ENCODE data around the gene VPS72. TPM values are rescaled to one million over a fixed set of nuclear protein-coding genes. Genes with fewer than 3 reads are reported as not detected.
A peak's percentile ranks its signal among the peaks of the same experiment; 100 is the strongest.
"Not testable (repeated sequence)": the region's sequence is repeated elsewhere in the genome, so short reads cannot be mapped to it uniquely, and the experiment has no call there.

The VPS72 gene
- total RNA-seq, 1 donor from 2014 or later, result 42.1 TPM

GRCh38 chr1:151188667-151189066 lies 1.3 kb downstream of the VPS72 start:
- not testable (repeated sequence) for DNase-seq (ENCODE audit: low read depth in 2 of 2)

- no peak for DNase-seq (ENCODE audit: low read depth in 2 of 2)
These were observed 2.8 kb downstream of the VPS72 start for GRCh38 chr1:151187205-151187604.

- DNase-seq (ENCODE audit: low read depth in 2 of 2), result no peak
These were observed 5.8 kb downstream of the VPS72 start for GRCh38 chr1:151184211-151184610.

- no peak for DNase-seq (ENCODE audit: low read depth in 2 of 2)
These were observed 13.4 kb downstream of the VPS72 start for GRCh38 chr1:151176514-151177045.

DNA sequence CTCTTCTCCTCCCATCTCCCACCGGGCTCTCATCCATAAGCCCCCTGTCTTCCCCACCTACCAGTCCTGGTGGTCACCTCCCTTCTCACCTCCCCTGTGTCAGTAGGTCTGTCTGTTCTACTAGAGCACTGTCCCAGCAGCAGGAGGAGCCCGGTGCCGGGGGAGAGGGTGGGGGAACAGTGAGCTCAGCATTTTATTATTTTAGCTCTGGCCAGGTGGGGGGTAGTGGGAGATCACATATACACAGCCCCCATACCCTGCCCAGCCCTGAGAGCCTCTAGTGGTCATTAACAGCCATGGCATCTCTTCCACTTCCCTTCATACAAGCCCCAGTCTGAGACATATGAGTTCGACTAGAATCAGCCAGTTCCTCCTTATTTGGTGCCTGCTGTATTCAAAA lies 14.1 kb downstream of the VPS72 start, which contains the start of gene TMOD4:
Gene TMOD4 (minus strand): TSS at position 119 of the 400 bp plus-strand sequence. CDS start 1,106 bp downstream, outside the sequence.
- peak in 1 of 2 donors; percentile 45 for DNase-seq (ENCODE audit: low read depth in 2 of 2)

DNA sequence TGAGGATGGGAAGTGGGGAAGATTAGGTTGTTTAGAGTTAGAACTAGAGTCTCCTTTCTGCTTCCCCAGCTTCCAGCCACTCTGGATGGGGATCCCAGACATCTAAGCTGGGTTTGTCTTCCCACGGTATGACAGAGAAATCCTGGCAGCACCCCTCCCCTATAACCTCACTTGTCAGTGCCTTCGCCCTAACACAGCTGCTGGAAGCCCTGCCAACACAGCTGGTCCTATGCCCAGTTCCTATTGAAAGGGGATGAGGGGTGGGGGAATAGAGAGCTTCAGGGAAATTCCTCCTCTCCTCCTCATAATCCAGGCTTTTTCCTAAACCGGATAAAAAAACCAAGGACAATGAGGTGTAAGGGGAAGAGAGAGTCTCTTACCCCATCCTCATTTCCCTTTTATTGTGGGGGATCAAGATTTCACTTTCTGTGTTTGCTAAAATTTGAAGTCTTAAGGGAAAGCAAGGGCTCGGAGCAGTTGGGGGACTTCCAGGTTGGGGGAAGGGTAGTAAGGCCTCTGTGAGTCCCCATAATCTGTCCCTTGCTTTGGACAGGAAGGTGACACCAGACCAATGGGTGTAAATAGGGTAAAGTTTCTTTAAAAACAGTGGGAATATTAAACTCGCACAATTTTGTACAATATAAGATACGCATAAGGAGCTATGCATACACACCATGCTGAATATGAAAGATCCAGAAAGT lies 14.8 kb downstream of the VPS72 start:
- DNase-seq (ENCODE audit: low read depth in 2 of 2), result peak in 1 of 2 donors; percentile 39

DNA sequence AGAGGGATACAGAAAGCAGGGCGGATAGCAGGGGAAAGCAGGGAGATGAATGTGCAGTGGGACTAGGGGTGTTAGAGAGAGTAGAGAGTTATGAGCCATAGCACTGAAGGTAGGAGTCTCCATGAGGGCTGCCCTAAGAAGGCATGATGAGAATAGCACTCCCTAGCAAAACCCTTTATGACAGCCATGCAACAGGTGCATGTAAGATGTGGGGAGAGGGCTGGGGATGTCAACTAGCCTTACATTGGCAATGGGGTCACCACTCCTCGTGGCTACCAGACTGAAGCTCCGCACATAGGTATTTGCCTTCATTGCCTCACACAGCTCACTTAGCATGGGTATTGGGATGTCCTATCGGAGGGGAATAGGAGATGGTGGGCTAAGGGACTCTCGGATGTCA lies 18.8 kb downstream of the VPS72 start:
- DNase-seq (ENCODE audit: low read depth in 2 of 2), result no peak

DNA sequence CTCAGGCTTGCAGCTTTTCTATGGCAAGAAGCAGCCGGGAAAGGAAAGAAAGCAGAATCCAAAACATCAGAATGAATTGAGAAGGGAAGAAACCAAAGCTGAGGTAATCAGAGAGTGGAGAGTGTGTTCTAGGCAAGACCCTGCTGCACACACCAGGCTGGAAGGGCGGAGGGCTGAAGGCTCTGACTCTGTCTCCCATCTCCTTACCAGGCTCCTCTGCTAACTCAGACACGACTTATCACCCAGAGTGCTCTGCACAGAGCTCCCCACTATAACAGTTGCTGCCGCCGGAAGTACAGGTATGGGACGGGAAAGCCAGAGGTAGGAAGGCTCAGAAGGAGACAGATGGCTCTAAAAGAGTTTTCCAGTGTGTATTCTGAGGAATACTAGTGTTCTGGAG lies 22.9 kb downstream of the VPS72 start:
- DNase-seq (ENCODE audit: low read depth in 2 of 2), result no peak

DNA sequence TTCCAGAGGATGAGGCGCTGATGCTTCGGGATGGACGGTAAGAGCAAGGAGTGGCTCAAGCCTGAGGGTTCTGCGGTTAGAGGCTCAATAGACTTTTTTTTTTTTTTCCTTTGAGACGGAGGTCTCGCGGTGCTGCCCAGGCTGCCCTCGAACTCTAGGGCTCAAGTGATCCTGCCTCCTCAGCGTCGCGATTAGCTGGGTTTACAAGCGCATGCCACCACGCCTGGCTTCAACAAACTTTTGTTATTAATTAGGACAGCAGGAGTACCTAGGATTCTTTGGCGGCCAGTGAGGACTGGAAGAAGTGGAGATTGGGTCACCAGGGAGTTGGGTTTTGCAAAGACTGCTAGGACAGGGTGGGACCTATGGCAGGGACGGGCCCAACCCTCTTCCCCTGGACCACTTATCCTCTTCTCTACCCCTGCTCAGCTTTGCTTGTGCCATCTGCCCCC lies 23.5 kb downstream of the VPS72 start:
- peak in 1 of 2 donors; percentile 35 for DNase-seq (ENCODE audit: low read depth in 2 of 2)

- peak; percentile 95 to 99 for DNase-seq (ENCODE audit: low read depth in 2 of 2)
These were observed 24.1 kb downstream of the VPS72 start, which contains the start of the genes LYSMD1 and SCNM1 for GRCh38 chr1:151165738-151166504. Gene LYSMD1 (minus strand): TSS chr1:151165902. CDS start chr1:151165258, 644 bp downstream. Gene SCNM1 (plus strand): TSS chr1:151166144. CDS start chr1:151166153, 9 bp downstream.

DNA sequence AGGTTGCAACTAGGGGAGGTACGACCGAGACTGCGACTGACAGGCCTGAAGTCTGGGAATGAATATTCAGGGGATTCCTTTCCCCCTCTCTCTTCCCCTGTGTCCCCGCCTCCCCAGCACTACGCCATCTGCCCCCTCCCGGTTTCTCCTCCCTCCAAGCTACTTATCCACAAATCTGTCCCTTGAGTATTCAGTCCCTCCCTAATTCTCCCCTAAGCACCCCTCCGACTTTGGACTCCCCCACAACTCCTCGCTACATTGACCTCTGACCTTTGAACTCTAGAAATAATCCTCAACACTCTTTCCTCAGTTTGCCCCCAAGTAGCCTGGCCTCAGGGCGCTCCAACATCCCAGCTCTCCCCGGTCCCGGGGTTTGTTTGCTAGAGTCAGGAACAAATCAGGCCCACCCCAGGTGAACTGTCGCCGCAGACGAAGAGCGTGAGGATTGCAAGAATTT lies 24.7 kb downstream of the VPS72 start:
- DNase-seq (ENCODE audit: low read depth in 2 of 2), result peak in 1 of 2 donors; percentile 56

GRCh38 chr1:151164732-151165280 lies 25.2 kb downstream of the VPS72 start:
- no peak for DNase-seq (ENCODE audit: low read depth in 2 of 2)

DNA sequence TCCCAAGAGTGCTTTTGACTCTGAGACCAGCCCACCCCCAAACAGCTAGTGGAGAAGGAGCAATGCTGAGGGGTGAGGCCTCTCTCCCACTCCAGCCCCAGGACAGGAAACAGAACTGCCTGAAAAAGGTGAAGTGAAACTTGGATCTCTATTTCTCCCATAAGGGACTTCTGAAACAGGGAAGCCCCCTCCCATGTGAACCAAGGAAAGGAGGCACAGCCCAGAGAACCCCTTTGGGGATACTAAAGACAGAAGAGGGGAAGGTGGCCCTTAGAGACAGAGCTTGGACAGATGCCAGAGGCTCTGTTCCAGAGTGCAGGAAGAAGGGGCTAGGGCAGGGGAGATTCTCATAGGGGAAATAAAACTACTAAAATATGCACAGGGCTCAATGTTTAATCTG lies 30.6 kb downstream of the VPS72 start:
- no peak for DNase-seq (ENCODE audit: low read depth in 2 of 2)

GRCh38 chr1:151158751-151159251 lies 31.2 kb downstream of the VPS72 start:
- DNase-seq (ENCODE audit: low read depth in 2 of 2), result peak in 1 of 2 donors; percentile 30

GRCh38 chr1:151158326-151158725 lies 31.7 kb downstream of the VPS72 start:
- no peak for DNase-seq (ENCODE audit: low read depth in 2 of 2)

- DNase-seq (ENCODE audit: low read depth in 2 of 2), result no peak
These were observed 32.9 kb downstream of the VPS72 start for GRCh38 chr1:151157067-151157531.

GRCh38 chr1:151156515-151156819 lies 33.5 kb downstream of the VPS72 start, which contains the start of gene TNFAIP8L2:
Gene TNFAIP8L2 (plus strand): TSS chr1:151156649. CDS start chr1:151158698, 2,049 bp downstream.
- no peak for DNase-seq (ENCODE audit: low read depth in 2 of 2)

- no peak for DNase-seq (ENCODE audit: low read depth in 2 of 2)
These were observed 42.3 kb downstream of the VPS72 start for GRCh38 chr1:151147665-151148064.

DNA sequence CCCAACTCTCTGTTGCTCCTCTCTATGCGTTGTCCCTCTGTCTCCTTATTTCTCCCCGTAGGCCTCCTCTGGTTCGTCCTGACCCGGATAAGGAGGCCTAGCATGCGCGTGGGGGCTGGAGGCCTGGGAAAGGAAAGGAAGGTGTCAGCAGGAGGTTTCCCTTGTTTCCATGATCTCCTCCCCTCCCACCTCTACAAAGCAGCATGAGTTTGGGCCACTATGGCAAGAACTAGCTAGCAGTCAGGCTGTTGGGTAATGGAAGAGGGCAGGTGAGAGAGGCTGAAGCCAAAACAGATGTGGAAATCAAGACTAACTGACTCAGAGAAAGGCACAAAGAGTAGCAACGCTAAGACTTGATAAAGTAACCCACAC lies 42.9 kb downstream of the VPS72 start:
- peak in 1 of 2 donors; percentile 32 for DNase-seq (ENCODE audit: low read depth in 2 of 2)

GRCh38 chr1:151146412-151147131 lies 43.4 kb downstream of the VPS72 start, which contains the start of gene SEMA6C:
Gene SEMA6C (minus strand): TSS chr1:151146631. CDS start chr1:151142621, 4,010 bp downstream.
- DNase-seq (ENCODE audit: low read depth in 2 of 2), result peak; percentile 73 to 94

DNA sequence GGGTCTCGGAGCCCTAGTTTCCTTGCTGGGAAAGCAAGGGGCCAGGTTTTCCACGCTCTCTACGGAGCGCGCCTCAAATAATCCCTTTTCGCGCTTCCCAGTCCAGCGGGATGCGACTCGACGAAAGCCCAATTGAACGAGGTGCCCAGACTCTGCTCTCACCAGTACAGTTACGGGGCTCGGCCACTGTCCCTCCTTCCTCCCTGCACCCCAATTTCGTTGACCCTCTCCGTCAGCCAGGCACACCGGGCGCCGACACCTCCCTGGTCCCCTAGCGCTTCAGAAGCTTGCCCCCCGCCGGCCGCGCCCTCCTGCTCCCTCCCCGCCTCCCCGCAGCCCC lies 44.0 kb downstream of the VPS72 start:
- DNase-seq (ENCODE audit: low read depth in 2 of 2), result no peak
